Measurements from ENCODE around the gene IQGAP1.

DNA sequence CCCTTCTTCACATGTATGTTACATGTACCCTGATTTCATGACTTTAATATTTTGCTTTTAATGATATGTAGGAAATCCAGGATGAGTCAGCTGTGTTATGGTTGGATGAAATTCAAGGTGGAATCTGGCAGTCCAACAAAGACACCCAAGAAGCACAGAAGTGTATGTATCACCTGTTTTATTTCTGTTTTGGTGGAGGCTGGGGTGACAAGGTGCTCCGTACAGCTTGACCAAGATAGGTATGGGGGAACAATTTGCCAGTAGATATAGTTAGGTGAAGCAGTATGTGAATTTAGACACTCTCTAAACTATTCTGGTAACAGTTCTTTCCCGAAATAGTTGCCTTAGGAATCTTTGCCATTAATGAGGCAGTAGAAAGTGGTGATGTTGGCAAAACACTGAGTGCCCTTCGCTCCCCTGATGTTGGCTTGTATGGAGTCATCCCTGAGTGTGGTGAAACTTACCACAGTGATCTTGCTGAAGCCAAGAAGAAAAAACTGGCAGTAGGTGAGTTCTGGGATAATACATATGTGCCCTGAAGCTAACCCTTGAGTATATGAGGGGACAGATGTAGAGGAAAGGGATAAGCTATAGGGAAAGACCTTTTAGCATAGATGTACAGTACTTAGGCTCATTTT lies 78.0 kb downstream of the IQGAP1 start:
- TF ChIP-seq, protein P1, sequence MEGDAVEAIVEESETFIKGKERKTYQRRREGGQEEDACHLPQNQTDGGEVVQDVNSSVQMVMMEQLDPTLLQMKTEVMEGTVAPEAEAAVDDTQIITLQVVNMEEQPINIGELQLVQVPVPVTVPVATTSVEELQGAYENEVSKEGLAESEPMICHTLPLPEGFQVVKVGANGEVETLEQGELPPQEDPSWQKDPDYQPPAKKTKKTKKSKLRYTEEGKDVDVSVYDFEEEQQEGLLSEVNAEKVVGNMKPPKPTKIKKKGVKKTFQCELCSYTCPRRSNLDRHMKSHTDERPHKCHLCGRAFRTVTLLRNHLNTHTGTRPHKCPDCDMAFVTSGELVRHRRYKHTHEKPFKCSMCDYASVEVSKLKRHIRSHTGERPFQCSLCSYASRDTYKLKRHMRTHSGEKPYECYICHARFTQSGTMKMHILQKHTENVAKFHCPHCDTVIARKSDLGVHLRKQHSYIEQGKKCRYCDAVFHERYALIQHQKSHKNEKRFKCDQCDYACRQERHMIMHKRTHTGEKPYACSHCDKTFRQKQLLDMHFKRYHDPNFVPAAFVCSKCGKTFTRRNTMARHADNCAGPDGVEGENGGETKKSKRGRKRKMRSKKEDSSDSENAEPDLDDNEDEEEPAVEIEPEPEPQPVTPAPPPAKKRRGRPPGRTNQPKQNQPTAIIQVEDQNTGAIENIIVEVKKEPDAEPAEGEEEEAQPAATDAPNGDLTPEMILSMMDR (IDR thresholded peaks at IDR 0.05) = no peak
- TF ChIP-seq POLR2A (IDR thresholded peaks at IDR 0.05) = no peak

All from Peyer's patch (tissue), 4 donors.